GM19328 (cell line): ENCODE results near the gene TMEM198.
A peak's percentile ranks its signal among the peaks of the same experiment; 100 is the strongest.

Source experiments
- ATAC-seq: cut with Tn5 transposase; IDR thresholded peaks from one replicate; pipeline ENCODE4 v1.9.1; 2021; ENCODE audit warnings: mild to moderate bottlenecking, moderate library complexity; ENCODE audit not compliant: unreplicated experiment

Gene TMEM198

GRCh38 chr2:219508971-219509779, 34.7 kb upstream of the TMEM198 start:
- ATAC-seq: peak; percentile 15

GRCh38 chr2:219509780-219510511, 33.9 kb upstream of the TMEM198 start:
- peak; percentile 61 for ATAC-seq

- ATAC-seq: no peak
These were observed 33.2 kb upstream of the TMEM198 start for GRCh38 chr2:219510512-219511135.

GRCh38 chr2:219511547-219512325, 32.1 kb upstream of the TMEM198 start:
- ATAC-seq: no peak

GRCh38 chr2:219512524-219513216, 31.2 kb upstream of the TMEM198 start:
- no peak for ATAC-seq

- no peak for ATAC-seq
These were observed 30.0 kb upstream of the TMEM198 start for GRCh38 chr2:219513787-219514186.

- no peak for ATAC-seq
These were observed 29.5 kb upstream of the TMEM198 start, which contains the start of gene ASIC4 for GRCh38 chr2:219514196-219514761. Gene ASIC4, plus strand, starts transcription at chr2:219514482. Its CDS starts 243 bp downstream, at chr2:219514725.

GRCh38 chr2:219514836-219515235, 29.0 kb upstream of the TMEM198 start:
- no peak for ATAC-seq

GRCh38 chr2:219515874-219516629, 27.8 kb upstream of the TMEM198 start:
- no peak for ATAC-seq

GRCh38 chr2:219516888-219517287, 26.9 kb upstream of the TMEM198 start:
- no peak for ATAC-seq

GRCh38 chr2:219517954-219518778, 25.7 kb upstream of the TMEM198 start:
- no peak for ATAC-seq

GRCh38 chr2:219519526-219519916, 24.3 kb upstream of the TMEM198 start:
- ATAC-seq: no peak

- ATAC-seq: no peak
These were observed 23.7 kb upstream of the TMEM198 start for GRCh38 chr2:219520079-219520478.

- ATAC-seq: no peak
These were observed 22.6 kb upstream of the TMEM198 start for GRCh38 chr2:219521066-219521880.

- ATAC-seq: no peak
These were observed 21.5 kb upstream of the TMEM198 start for GRCh38 chr2:219522111-219523030.

- no peak for ATAC-seq
These were observed 20.7 kb upstream of the TMEM198 start for GRCh38 chr2:219523031-219523671.
